ENCODE measurements around the gene IL37.

Gene IL37

DNA sequence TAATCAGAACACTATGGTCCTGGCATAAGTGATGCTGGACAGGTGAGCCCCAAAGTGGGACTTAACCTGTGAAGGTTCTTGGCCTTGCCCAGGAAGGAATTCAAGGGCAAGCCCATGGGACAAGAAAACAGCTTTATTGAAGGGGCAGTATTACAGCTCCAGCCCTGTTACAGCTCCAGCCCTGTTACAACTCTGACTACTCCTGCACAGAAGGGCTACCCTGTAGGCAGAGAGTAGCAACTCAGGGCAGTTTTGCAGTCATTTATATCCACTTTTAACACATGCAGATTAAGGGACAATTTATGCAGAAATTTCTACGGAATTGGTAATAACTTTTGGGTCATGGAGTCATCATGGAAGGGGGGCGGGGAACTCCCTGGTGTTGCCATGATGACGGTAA is 15.7 kb downstream of the IL37 start:
- TF ChIP-seq CTCF (IDR thresholded peaks at IDR 0.05) = no peak

DNA sequence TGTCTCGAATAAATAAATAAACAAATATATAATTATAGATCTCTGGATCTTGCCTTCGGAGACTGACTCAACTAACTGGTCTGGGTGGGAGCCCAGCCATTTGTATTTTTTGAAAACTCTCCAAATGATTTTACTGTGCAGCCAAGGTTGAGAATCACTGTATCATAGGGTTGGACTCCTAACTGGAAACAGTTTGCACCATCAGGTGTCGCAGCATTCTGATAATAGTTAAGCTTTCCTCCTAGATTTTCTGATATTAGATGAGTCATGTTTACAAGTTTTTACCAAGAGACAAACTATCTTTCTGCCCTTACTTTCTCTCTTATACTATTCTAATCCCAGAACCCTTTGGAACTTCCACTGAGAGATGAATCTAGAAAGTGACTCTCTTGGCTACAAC is 16.8 kb downstream of the IL37 start:
- TF ChIP-seq CTCF (IDR thresholded peaks at IDR 0.05) = no peak

- TF ChIP-seq CTCF (IDR thresholded peaks at IDR 0.05) = no peak
Measured at GRCh38 chr2:112933261-112933660, 22.3 kb downstream of the IL37 start.

- no peak for TF ChIP-seq CTCF (IDR thresholded peaks at IDR 0.05)
Measured at GRCh38 chr2:112936927-112937232, 25.9 kb downstream of the IL37 start.

DNA sequence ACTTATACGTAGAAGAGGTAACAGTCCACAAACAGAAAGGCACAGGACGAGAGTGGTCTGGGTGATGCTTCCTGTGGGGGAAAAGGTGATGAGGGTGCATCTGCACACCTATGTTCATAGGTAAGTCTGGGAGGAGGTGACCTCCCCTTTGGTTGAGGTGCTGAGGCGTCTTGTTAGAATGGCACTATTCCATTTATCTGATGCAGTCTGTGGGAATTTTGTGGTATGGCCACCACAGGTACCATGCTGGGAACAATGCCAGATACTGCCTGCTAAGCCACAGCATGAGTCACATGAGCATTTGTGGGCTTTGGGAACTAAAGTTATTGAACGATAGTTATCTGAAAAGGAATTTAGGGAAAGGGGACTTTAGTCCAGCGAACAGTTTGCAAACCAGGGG is 27.9 kb downstream of the IL37 start:
- no peak for TF ChIP-seq CTCF (IDR thresholded peaks at IDR 0.05)

DNA sequence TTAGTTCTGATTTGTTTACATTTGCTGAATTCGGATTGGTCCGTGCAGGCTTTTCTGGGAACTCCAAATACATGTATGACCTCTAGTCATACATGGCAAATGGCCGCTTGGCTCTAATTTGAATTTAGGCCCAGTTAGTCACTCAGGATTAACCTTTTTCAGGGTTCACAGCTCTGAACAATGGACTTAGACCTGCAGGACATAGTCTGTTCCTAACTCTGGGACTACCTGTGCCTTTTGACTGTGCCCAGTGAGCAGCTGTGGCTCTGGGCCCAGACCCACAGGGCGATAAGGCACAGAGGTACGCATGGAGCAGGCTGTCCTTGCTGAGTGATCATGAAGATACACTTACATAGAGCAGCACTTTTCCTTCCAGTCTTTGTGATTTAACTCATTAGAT is 28.5 kb downstream of the IL37 start:
- no peak for TF ChIP-seq CTCF (IDR thresholded peaks at IDR 0.05)

DNA sequence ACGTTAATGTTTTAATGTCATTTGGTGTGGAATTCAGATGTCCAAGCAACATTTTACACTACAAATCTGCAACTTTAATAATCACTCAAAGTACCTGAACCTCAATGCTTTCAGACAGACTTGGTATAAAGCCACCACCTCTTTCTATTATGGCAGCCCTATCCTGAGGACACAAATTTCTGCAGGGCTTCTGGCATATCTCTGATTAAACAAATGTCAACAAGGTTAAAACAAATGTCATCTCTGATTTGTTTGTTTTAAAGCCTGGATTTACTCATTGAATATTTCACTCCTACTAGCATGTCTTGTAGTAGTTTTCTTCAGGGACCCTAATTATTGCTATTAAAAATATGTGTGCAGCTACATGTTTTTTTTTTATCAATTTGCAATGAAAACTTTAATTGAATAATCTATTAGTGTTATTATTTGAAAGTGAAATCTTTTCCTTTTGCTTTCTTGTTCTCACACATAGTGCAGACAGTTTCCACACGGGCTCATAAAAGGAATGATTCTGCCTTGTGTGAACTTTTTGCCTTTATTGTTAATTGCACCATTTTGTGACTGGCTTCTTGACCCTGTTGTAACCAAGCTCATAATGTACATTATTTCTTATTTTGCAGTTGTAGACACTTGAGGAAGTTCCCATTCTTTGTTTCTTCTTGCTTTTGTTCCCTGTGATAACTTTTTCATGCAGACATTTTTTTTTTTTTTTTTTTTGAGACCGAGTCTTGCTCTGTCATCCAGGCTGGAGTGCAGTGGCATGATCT is 30.1 kb downstream of the IL37 start:
- TF ChIP-seq CTCF (IDR thresholded peaks at IDR 0.05) = no peak

Data from LNCAP (cell line).